ENCODE data around the gene RYR1.
"Not testable (repeated sequence)": the region's sequence is repeated elsewhere in the genome, so short reads cannot be mapped to it uniquely, and the experiment has no call there.

GRCh38 chr19:38472725-38473124, 39.2 kb downstream of the RYR1 start:
- TF ChIP-seq EZH2 (IDR thresholded peaks at IDR 0.05; ENCODE audit: borderline replicate concordance): not testable (repeated sequence)
- TF ChIP-seq, protein P1, sequence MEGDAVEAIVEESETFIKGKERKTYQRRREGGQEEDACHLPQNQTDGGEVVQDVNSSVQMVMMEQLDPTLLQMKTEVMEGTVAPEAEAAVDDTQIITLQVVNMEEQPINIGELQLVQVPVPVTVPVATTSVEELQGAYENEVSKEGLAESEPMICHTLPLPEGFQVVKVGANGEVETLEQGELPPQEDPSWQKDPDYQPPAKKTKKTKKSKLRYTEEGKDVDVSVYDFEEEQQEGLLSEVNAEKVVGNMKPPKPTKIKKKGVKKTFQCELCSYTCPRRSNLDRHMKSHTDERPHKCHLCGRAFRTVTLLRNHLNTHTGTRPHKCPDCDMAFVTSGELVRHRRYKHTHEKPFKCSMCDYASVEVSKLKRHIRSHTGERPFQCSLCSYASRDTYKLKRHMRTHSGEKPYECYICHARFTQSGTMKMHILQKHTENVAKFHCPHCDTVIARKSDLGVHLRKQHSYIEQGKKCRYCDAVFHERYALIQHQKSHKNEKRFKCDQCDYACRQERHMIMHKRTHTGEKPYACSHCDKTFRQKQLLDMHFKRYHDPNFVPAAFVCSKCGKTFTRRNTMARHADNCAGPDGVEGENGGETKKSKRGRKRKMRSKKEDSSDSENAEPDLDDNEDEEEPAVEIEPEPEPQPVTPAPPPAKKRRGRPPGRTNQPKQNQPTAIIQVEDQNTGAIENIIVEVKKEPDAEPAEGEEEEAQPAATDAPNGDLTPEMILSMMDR (IDR thresholded peaks at IDR 0.05; ENCODE audit: poor library complexity): not testable (repeated sequence)

Data from hepatocyte (in vitro differentiated cells).